ENCODE data around the gene PPP1R37. TPM values are rescaled to one million over a fixed set of nuclear protein-coding genes. Genes with fewer than 3 reads are reported as not detected.
A peak's percentile ranks its signal among the peaks of the same experiment; 100 is the strongest.

The PPP1R37 gene
- 35.8 and 38.6 TPM in 2 replicates for total RNA-seq
- long read RNA-seq, partial matches to known transcripts: 2 of 3 reads
- long read RNA-seq, other reads (novel, unspliced or antisense): 1 of 3 reads

- Mint-ChIP-seq H3K36me3 (ENCODE audit: low read depth) (no peaks in the 10 kb centered on the region), H3K27me3 (ENCODE audit: low read depth) (peaks cover 4% of the 10 kb centered on the region), H3K4me3 (peak within 1 kb of the TSS; percentile 96), H3K4me1 (peaks cover 54% of the 10 kb centered on the region), H3K9me3 (no peaks in the 10 kb centered on the region), H3K27ac (ENCODE audit: unreplicated experiment) (peak within 1 kb of the TSS; percentile 100)
- DNase-seq (ENCODE audit: low read depth, low spot score): peak; percentile 89
- peak; percentile 60 for TF ChIP-seq CTCF (conservative IDR thresholded peaks at IDR 0.05)
Measured at GRCh38 chr19:45092747-45093678, at the start of gene PPP1R37. Gene PPP1R37, plus strand, starts transcription at chr19:45093179. Its CDS starts 147 bp downstream, at chr19:45093326.

- H3K27ac Mint-ChIP-seq (ENCODE audit: unreplicated experiment): peak overlapping the region; percentile 51
- peaks cover 33% of the 10 kb centered on the region for H3K4me1 Mint-ChIP-seq
- DNase-seq (ENCODE audit: low read depth, low spot score): peak; percentile 56
- H3K4me3 Mint-ChIP-seq: peak overlapping the region; percentile 59
- H3K27me3 Mint-ChIP-seq (ENCODE audit: low read depth): no peaks in the 10 kb centered on the region
- TF ChIP-seq CTCF (conservative IDR thresholded peaks at IDR 0.05): no peak
- no peaks in the 10 kb centered on the region for H3K9me3 Mint-ChIP-seq
- H3K36me3 Mint-ChIP-seq (ENCODE audit: low read depth): peaks cover 5% of the 10 kb centered on the region
Measured at GRCh38 chr19:45045671-45046353, 47.2 kb upstream of the PPP1R37 start.

- peaks cover 30% of the 10 kb centered on the region for H3K4me1 Mint-ChIP-seq
Measured at GRCh38 chr19:45046355-45046754, 46.6 kb upstream of the PPP1R37 start.

GRCh38 chr19:45047188-45047797, 45.7 kb upstream of the PPP1R37 start:
- Mint-ChIP-seq H3K27ac (ENCODE audit: unreplicated experiment) (no peak overlapping the region), H3K4me1 (peaks cover 23% of the 10 kb centered on the region), H3K9me3 (no peaks in the 10 kb centered on the region), H3K4me3 (no peak overlapping the region), H3K27me3 (ENCODE audit: low read depth) (no peaks in the 10 kb centered on the region), H3K36me3 (ENCODE audit: low read depth) (no peaks in the 10 kb centered on the region)
- TF ChIP-seq CTCF (conservative IDR thresholded peaks at IDR 0.05): no peak
- DNase-seq (ENCODE audit: low read depth, low spot score): no peak

More at GRCh38 chr19:45046355-45046754, 46.6 kb upstream of the PPP1R37 start:
- H3K9me3 Mint-ChIP-seq: no peaks in the 10 kb centered on the region
- peak overlapping the region; percentile 59 for H3K4me3 Mint-ChIP-seq
- H3K27ac Mint-ChIP-seq (ENCODE audit: unreplicated experiment): no peak overlapping the region
- H3K27me3 Mint-ChIP-seq (ENCODE audit: low read depth): no peaks in the 10 kb centered on the region
- TF ChIP-seq CTCF (conservative IDR thresholded peaks at IDR 0.05): no peak
- DNase-seq (ENCODE audit: low read depth, low spot score): no peak
- peaks cover 5% of the 10 kb centered on the region for H3K36me3 Mint-ChIP-seq (ENCODE audit: low read depth)

GRCh38 chr19:45049073-45049736, 43.8 kb upstream of the PPP1R37 start:
- no peak overlapping the region for H3K4me3 Mint-ChIP-seq
- no peak for TF ChIP-seq CTCF (conservative IDR thresholded peaks at IDR 0.05)
- no peaks in the 10 kb centered on the region for H3K9me3 Mint-ChIP-seq
- peaks cover 23% of the 10 kb centered on the region for H3K4me1 Mint-ChIP-seq
- DNase-seq (ENCODE audit: low read depth, low spot score): no peak
- H3K27me3 Mint-ChIP-seq (ENCODE audit: low read depth): no peaks in the 10 kb centered on the region
- peak overlapping the region; percentile 90 for H3K27ac Mint-ChIP-seq (ENCODE audit: unreplicated experiment)
- H3K36me3 Mint-ChIP-seq (ENCODE audit: low read depth): no peaks in the 10 kb centered on the region

Measured in neural crest cell (in vitro differentiated cells).